Measurements from ENCODE around the gene ABCD1.

DNA sequence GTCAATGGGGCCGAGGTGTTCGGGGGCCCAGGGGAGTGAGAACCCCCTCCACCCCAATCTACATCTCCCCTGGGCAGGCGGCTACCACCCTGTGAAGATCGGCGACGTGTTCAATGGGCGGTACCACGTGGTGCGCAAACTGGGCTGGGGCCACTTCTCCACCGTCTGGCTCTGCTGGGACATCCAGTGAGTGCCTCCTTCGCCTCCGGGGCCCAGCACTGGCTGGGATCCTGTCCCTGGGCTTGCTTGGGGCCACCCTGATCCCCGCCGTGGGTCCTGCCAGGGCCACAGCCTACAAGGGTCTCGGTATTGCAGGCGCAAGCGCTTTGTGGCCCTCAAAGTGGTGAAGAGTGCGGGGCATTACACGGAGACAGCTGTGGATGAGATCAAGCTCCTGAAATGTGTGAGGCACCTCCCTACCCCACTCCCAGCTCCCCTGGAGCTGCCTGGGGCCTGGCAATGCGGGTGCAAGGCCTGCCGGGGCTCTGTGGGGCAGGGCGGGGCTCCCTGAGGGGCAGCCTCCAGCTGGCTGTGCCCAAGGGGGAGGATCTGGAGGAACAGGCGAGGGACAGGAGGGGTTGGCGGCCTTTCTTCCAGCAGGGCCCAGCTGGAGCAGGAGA, 56.9 kb downstream of the ABCD1 start:
- no peak for TF ChIP-seq TAF1 (IDR thresholded peaks at IDR 0.05; ENCODE audit: control insufficient read depth, extremely low read depth, insufficient read depth, low read length, severe bottlenecking)
- TF ChIP-seq, protein P1, sequence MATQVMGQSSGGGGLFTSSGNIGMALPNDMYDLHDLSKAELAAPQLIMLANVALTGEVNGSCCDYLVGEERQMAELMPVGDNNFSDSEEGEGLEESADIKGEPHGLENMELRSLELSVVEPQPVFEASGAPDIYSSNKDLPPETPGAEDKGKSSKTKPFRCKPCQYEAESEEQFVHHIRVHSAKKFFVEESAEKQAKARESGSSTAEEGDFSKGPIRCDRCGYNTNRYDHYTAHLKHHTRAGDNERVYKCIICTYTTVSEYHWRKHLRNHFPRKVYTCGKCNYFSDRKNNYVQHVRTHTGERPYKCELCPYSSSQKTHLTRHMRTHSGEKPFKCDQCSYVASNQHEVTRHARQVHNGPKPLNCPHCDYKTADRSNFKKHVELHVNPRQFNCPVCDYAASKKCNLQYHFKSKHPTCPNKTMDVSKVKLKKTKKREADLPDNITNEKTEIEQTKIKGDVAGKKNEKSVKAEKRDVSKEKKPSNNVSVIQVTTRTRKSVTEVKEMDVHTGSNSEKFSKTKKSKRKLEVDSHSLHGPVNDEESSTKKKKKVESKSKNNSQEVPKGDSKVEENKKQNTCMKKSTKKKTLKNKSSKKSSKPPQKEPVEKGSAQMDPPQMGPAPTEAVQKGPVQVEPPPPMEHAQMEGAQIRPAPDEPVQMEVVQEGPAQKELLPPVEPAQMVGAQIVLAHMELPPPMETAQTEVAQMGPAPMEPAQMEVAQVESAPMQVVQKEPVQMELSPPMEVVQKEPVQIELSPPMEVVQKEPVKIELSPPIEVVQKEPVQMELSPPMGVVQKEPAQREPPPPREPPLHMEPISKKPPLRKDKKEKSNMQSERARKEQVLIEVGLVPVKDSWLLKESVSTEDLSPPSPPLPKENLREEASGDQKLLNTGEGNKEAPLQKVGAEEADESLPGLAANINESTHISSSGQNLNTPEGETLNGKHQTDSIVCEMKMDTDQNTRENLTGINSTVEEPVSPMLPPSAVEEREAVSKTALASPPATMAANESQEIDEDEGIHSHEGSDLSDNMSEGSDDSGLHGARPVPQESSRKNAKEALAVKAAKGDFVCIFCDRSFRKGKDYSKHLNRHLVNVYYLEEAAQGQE (IDR thresholded peaks at IDR 0.05; ENCODE audit: borderline replicate concordance), result no peak
- TF ChIP-seq, protein P1 (CRISPR knock-in tag; IDR thresholded peaks at IDR 0.05; ENCODE audit: low read depth), result no peak
- no peak for TF ChIP-seq PHF8 (IDR thresholded peaks at IDR 0.05; ENCODE audit: borderline replicate concordance, low read length)
- TF ChIP-seq KLF10 (CRISPR knock-in tag; IDR thresholded peaks at IDR 0.05), result no peak
